GM18951 (cell line): ENCODE results near the gene TMEM132A.

Experiments
- POLR2A ChIP-seq: IDR thresholded peaks from 4 replicates; pipeline ENCODE4 v1.6.1; 2011; ENCODE audit warnings: mild to moderate bottlenecking; ENCODE audit not compliant: insufficient read length, insufficient read depth; ENCODE audit errors: extremely low read depth
- in situ Hi-C: fragments of 300-500 bp; cut with MboI; formaldehyde crosslinking; loops from one replicate; pipeline ENCODE4 v1.12.0; 2022; ENCODE audit warnings: low sequenced_read_pairs, mixed read lengths, inconsistent platforms; ENCODE audit not compliant: unreplicated experiment

The TMEM132A gene

DNA sequence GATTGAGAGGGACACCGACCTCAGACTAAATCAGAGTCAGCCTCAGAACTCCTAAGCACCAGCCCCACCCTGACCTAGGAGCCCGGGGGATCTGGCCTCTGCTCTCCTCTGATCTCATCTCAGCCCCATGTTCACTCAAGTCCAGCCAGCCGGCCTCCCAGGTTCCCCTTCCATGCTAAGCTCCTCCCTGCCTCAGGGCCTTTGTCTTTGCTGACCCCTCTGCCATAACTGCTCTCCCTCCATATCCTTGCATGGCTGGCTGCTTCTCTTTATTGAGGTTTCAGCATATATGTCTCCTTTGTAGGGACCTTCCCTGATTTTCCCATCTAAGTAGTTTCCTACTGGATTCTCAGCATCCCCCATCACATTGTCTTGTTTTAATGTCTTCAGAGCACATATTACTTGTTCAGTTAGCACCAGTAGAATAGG lies 28.5 kb downstream of the TMEM132A start:
- in situ Hi-C loops, result no loop called here
- TF ChIP-seq POLR2A, result peak; percentile 43

DNA sequence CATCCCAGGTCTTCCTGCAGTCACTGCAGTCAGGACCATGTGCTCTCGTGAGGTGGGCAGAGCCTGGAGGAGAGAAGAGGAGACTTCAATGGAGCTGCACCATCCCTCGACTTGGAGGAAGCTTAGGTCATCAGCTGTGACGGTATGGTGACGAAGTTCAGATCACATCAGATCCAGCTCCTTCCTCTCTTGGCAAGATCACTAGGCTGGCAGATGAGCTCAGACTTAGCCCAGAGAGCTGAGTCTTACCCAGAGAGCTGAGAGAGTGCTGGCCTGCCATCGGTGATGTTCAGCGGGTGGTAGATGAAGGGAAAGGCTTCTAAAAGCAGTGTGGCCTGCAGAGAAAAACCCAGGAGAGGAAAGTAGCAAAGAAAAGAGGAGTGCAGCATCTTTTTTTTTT lies 29.5 kb downstream of the TMEM132A start:
- in situ Hi-C loops, result no loop called here
- TF ChIP-seq POLR2A, result no peak

DNA sequence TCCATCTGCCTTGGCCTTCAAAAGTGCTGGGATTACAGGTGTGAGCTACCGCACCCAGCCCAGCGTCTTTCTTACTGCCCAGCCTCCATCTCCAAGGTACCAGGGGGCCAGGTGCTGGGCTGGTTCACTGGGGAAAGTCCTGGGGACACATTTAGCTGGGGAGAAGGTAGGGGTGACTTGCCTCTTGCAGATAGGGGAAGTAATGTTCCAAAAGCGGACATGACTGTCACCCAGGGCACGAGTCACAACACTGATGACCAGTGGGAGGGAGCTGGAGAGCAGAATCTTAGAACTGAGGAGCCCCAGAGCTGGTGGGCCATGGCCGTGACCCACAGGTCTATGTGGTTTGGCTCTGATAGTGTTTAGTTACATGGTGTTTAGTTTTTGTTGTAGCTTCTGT lies 30.2 kb downstream of the TMEM132A start:
- no peak for TF ChIP-seq POLR2A
- in situ Hi-C loops, result no loop called here

- in situ Hi-C loops, result no loop called here
These were observed 31.3 kb downstream of the TMEM132A start for GRCh38 chr11:60955571-60955970.

GRCh38 chr11:60957188-60957587 lies 32.9 kb downstream of the TMEM132A start:
- in situ Hi-C loops, result no loop called here
- no peak for TF ChIP-seq POLR2A

More at GRCh38 chr11:60955571-60955970, 31.3 kb downstream of the TMEM132A start:
- TF ChIP-seq POLR2A, result no peak

GRCh38 chr11:60959431-60959830 lies 35.2 kb downstream of the TMEM132A start:
- in situ Hi-C loops, result no loop called here
- TF ChIP-seq POLR2A, result no peak

DNA sequence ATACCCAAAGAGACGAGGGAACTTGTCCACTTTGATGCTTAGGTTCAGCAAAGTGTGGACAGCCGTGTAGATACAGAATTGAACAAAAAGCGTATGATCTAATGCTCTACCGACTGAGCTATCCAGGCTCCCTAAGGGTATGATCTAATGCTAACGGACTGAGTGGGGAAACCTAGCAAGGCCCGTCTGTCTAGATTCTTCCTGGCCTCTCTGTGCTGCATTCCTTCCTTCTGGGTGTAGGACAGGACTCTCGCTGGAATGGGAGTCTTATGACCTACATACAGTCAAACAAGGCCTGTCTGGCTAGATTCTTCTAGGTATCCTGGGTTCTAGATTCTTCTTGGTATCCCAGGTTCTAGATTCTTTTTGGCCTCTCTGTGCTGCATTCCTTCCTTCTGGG lies 36.1 kb downstream of the TMEM132A start:
- in situ Hi-C loops, result no loop called here
- TF ChIP-seq POLR2A, result no peak

DNA sequence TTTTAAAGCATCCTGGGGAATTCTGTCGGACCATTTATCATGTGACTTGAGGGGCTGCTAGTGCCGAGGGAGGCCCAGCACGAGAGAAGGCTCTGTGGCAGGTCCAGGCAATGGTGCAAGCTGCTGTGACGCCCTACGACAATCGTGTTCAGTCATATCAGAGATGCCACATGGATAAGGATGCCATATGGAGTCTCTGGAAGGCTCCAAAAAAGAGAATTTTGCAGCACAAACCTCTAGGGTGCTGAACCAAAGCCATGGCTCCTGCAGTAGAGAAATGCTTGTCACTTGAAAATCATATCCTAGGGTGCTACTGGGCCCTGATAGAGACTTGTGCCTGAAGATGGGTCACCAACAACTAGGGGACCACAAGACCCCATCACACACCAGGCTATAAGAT lies 40.5 kb downstream of the TMEM132A start:
- in situ Hi-C loops, result no loop called here
- TF ChIP-seq POLR2A, result no peak

- TF ChIP-seq POLR2A, result no peak
- in situ Hi-C loops, result no loop called here
These were observed 42.6 kb downstream of the TMEM132A start for GRCh38 chr11:60966890-60967289.

- no peak for TF ChIP-seq POLR2A
- in situ Hi-C loops, result no loop called here
These were observed 44.0 kb downstream of the TMEM132A start for GRCh38 chr11:60968223-60968622.

DNA sequence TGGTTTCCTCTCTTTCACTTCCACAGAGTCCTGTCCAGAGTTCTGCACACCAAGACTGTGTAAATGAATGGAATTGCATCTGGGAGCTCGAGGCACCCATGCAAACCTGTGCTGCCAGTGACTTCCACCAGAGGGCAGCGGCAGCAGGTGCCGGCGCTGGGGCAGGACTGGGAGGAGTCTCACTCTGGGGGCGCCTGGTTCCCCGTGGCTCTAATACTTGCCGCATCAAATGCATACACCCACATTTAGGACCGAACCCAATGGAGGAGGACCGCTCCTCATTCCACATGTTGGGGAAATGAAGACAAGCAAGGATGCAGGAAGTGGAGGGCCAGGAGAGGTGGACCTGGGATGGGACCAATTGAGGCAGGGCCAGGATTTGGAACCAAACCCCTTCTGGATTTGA lies 46.1 kb downstream of the TMEM132A start:
- in situ Hi-C loops, result no loop called here
- TF ChIP-seq POLR2A, result no peak

DNA sequence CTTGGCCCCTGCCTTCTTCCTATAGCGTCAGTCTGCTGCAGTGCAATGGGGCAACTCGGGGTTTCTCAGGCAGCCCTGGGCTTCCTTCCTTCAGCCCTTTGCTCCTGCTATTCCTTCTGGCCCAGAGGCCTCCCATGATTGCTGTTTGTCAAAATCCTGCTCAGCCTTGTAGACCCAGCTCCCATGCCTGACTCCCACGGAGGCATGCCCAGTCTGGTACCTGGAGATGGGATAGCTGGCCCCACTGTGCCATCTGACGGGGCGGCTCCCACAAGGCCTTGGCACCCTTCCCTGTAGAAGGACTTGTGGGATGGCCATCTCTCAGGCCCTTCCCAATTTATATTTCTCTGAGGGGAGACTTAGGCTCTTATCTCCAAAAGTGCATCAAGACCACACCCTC lies 46.6 kb downstream of the TMEM132A start:
- in situ Hi-C loops, result no loop called here
- no peak for TF ChIP-seq POLR2A

- in situ Hi-C loops, result no loop called here
- TF ChIP-seq POLR2A, result no peak
These were observed 47.3 kb downstream of the TMEM132A start, which contains the start of gene CD6 for GRCh38 chr11:60971520-60971919. TSS of gene CD6 (plus strand) at chr11:60971680. CDS start at chr11:60971866, 186 bp downstream.

- TF ChIP-seq POLR2A, result no peak
- in situ Hi-C loops, result no loop called here
These were observed 48.1 kb downstream of the TMEM132A start for GRCh38 chr11:60972182-60973030.
